HG03135 (cell line): ENCODE data around the gene PGAP2.

Source experiments
- ATAC-seq: cut with Tn5 transposase; IDR thresholded peaks from one replicate; pipeline ENCODE4 v1.9.1; 2021; ENCODE audit warnings: mild to moderate bottlenecking, moderate library complexity; ENCODE audit not compliant: unreplicated experiment

Gene PGAP2

GRCh38 chr11:3831378-3832239 is 23.2 kb downstream of the PGAP2 start:
- ATAC-seq = no peak

GRCh38 chr11:3832816-3833215 is 24.5 kb downstream of the PGAP2 start:
- no peak for ATAC-seq

- no peak for ATAC-seq
Observed at GRCh38 chr11:3833449-3833848, 25.1 kb downstream of the PGAP2 start.

GRCh38 chr11:3834349-3834663 is 25.9 kb downstream of the PGAP2 start:
- ATAC-seq = no peak

- ATAC-seq = no peak
Observed at GRCh38 chr11:3834664-3835461, 26.5 kb downstream of the PGAP2 start.

GRCh38 chr11:3835751-3836150 is 27.4 kb downstream of the PGAP2 start:
- no peak for ATAC-seq

GRCh38 chr11:3836903-3837302 is 28.5 kb downstream of the PGAP2 start:
- ATAC-seq = no peak

GRCh38 chr11:3837793-3838192 is 29.4 kb downstream of the PGAP2 start:
- no peak for ATAC-seq

GRCh38 chr11:3838504-3838903 is 30.1 kb downstream of the PGAP2 start:
- ATAC-seq = no peak

- peak; percentile 0 for ATAC-seq
Observed at GRCh38 chr11:3840004-3840869, 31.9 kb downstream of the PGAP2 start.

- peak; percentile 54 for ATAC-seq
Observed at GRCh38 chr11:3840870-3841425, 32.6 kb downstream of the PGAP2 start, which contains the start of gene RHOG. Gene RHOG (minus strand): TSS chr11:3840959. CDS start chr11:3828138, 12,821 bp downstream.

GRCh38 chr11:3841426-3842350 is 33.3 kb downstream of the PGAP2 start:
- ATAC-seq = peak; percentile 59

GRCh38 chr11:3843326-3843725 is 35.0 kb downstream of the PGAP2 start:
- ATAC-seq = no peak

- no peak for ATAC-seq
Observed at GRCh38 chr11:3845246-3845645, 36.9 kb downstream of the PGAP2 start.

- no peak for ATAC-seq
Observed at GRCh38 chr11:3845670-3846069, 37.3 kb downstream of the PGAP2 start.

GRCh38 chr11:3849297-3849874 is 41.0 kb downstream of the PGAP2 start:
- ATAC-seq = no peak

- ATAC-seq = no peak
Observed at GRCh38 chr11:3853545-3853842, 45.1 kb downstream of the PGAP2 start.

GRCh38 chr11:3853899-3854659 is 45.7 kb downstream of the PGAP2 start:
- peak; percentile 36 for ATAC-seq

- ATAC-seq = no peak
Observed at GRCh38 chr11:3854660-3854976, 46.3 kb downstream of the PGAP2 start.
